Fibroblast of lung (primary cell): ENCODE results near the gene FGF2. TPM values are rescaled to one million over a fixed set of nuclear protein-coding genes. Genes with fewer than 3 reads are reported as not detected.

Source experiments
- DNase-seq, 2 donors: peaks; one replicate each; pipeline versions ENCODE4 v3.0.0 to v3.0.0-alpha.2; 2010; ENCODE audit warnings: low read depth in 2 of 2
- H2AFZ ChIP-seq: 2 replicates; pipeline ENCODE4 v1.5.1; 2012; ENCODE audit warnings: low read length, control low read depth, inconsistent platforms
- H3K27ac ChIP-seq: 2 replicates; pipeline ENCODE4 v1.5.1; 2011; ENCODE audit warnings: low read length, control low read depth; ENCODE audit not compliant: insufficient read depth
- H3K27me3 ChIP-seq: 2 replicates; pipeline ENCODE4 v1.5.1; 2011; ENCODE audit warnings: mild to moderate bottlenecking, low read length; ENCODE audit not compliant: control insufficient read depth, insufficient read depth
- H3K36me3 ChIP-seq: 2 replicates; pipeline ENCODE4 v1.5.1; 2011; ENCODE audit warnings: low read length; ENCODE audit not compliant: control insufficient read depth, insufficient read depth
- H3K4me1 ChIP-seq: 2 replicates; pipeline ENCODE4 v1.5.1; 2011; ENCODE audit warnings: low read length; ENCODE audit not compliant: control insufficient read depth, insufficient read depth; ENCODE audit errors: extremely low read depth
- H3K4me2 ChIP-seq: 2 replicates; pipeline ENCODE4 v1.5.1; 2011; ENCODE audit warnings: low read length, control low read depth; ENCODE audit not compliant: insufficient read depth; ENCODE audit errors: extremely low read depth
- H3K4me3 ChIP-seq, 4 experiments: fragments of 200-600 bp in 1 of 4; sonication (generic) in 1 of 4; replicated peaks in 1 of 4; 2 replicates each; pipeline ENCODE4 v1.5.1; 2011 to 2016; ENCODE audit warnings: low read length in 4 of 4, low read depth in 3 of 4, mild to moderate bottlenecking in 3 of 4, control low read depth in 2 of 4, inconsistent platforms in 1 of 4, mixed read lengths in 1 of 4; ENCODE audit not compliant: insufficient read depth in 1 of 4; ENCODE audit errors: control extremely low read depth in 1 of 4
- H3K79me2 ChIP-seq: 2 replicates; pipeline ENCODE4 v1.5.1; 2012; ENCODE audit warnings: mild to moderate bottlenecking, low read length, inconsistent platforms; ENCODE audit not compliant: control insufficient read depth, insufficient read depth
- H3K9ac ChIP-seq: 2 replicates; pipeline ENCODE4 v1.5.1; 2011; ENCODE audit warnings: mild to moderate bottlenecking, low read length, control low read depth; ENCODE audit not compliant: insufficient read depth
- H3K9me3 ChIP-seq: 2 replicates; pipeline ENCODE4 v1.5.1; 2012; ENCODE audit warnings: low read depth, low read length; ENCODE audit not compliant: control insufficient read depth, insufficient read depth
- H4K20me1 ChIP-seq: 2 replicates; pipeline ENCODE4 v1.5.1; 2011; ENCODE audit warnings: low read length; ENCODE audit not compliant: control insufficient read depth, insufficient read depth; ENCODE audit errors: extremely low read depth
- EZH2 ChIP-seq: IDR thresholded peaks from 2 replicates; pipeline ENCODE4 v1.5.1; 2012; ENCODE audit warnings: low read length, control low read depth, mild to moderate bottlenecking; ENCODE audit errors: missing control alignments
- polyA plus RNA-seq, 2 donors: library from polyadenylated mRNA; depleted of rRNA in 1 of 2; stranded (reverse) in 1 of 2; unstranded in 1 of 2; fragments of >200 nt; gene quantifications; 2 replicates each; pipeline ENCODE4 v1.2.1, GENCODE V29; 2011 to 2012; ENCODE audit warnings: missing spikeins in 1 of 2
- total RNA-seq: library from RNA; depleted of rRNA; stranded (reverse); fragments of >200 nt; gene quantifications from 2 replicates; pipeline ENCODE4 v1.2.1, GENCODE V29; 2014
- TF ChIP-seq, protein P1 (sequence below), 2 donors: IDR thresholded peaks in 1 of 2; conservative IDR thresholded peaks in 1 of 2; 1 replicate in 1 of 2; 2 replicates in 1 of 2; pipeline ENCODE4 v1.5.1; 2011 to 2012; ENCODE audit warnings: low read length in 2 of 2, control low read depth in 1 of 2, inconsistent platforms in 1 of 2, low read depth in 1 of 2, mild to moderate bottlenecking in 1 of 2

Gene FGF2
- total and polyA plus RNA-seq, 2 donors (not counting 1 experiment from before 2014, with no cell fraction given), result 38.5 to 98.3 TPM

DNA sequence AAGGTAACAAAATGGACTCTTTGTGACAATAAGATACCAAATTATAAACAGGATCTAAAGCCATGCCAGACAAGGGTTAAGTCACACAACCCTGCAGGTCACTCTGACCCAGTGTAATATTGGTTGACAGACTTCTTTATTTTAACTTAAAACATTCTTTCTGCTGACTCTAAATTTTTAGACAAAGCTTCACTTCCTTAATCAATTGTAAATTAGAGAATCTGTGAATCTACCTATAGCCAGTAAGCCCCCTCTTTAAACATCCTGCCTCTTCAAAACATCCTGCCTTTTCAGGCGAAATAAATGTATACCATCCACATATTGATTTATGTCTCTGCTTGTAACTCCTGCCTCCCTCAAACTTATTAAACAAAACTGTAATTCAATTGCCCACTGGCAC is 81.6 kb downstream of the FGF2 start:
- Histone ChIP-seq H3K79me2 (no peaks in the 10 kb centered on the region), H4K20me1 (no peaks in the 10 kb centered on the region), H3K27me3 (no peaks in the 10 kb centered on the region), H3K36me3 (no peaks in the 10 kb centered on the region), H3K9ac (no peak overlapping the region), H3K27ac (no peak overlapping the region), H2AFZ (no peak overlapping the region), H3K4me2 (no peak overlapping the region), H3K4me3 (no peak overlapping the region), H3K4me1 (peaks cover 2% of the 10 kb centered on the region), H3K9me3 (no peaks in the 10 kb centered on the region)
- no peak for DNase-seq
- no peak for TF ChIP-seq EZH2
- TF ChIP-seq, protein P1, sequence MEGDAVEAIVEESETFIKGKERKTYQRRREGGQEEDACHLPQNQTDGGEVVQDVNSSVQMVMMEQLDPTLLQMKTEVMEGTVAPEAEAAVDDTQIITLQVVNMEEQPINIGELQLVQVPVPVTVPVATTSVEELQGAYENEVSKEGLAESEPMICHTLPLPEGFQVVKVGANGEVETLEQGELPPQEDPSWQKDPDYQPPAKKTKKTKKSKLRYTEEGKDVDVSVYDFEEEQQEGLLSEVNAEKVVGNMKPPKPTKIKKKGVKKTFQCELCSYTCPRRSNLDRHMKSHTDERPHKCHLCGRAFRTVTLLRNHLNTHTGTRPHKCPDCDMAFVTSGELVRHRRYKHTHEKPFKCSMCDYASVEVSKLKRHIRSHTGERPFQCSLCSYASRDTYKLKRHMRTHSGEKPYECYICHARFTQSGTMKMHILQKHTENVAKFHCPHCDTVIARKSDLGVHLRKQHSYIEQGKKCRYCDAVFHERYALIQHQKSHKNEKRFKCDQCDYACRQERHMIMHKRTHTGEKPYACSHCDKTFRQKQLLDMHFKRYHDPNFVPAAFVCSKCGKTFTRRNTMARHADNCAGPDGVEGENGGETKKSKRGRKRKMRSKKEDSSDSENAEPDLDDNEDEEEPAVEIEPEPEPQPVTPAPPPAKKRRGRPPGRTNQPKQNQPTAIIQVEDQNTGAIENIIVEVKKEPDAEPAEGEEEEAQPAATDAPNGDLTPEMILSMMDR (conservative IDR thresholded peaks at IDR 0.05 in 1 of 2, IDR thresholded peaks at IDR 0.05 in 1 of 2; ENCODE audit: low read depth in 1 of 2, low read length in 2 of 2), result no peak

DNA sequence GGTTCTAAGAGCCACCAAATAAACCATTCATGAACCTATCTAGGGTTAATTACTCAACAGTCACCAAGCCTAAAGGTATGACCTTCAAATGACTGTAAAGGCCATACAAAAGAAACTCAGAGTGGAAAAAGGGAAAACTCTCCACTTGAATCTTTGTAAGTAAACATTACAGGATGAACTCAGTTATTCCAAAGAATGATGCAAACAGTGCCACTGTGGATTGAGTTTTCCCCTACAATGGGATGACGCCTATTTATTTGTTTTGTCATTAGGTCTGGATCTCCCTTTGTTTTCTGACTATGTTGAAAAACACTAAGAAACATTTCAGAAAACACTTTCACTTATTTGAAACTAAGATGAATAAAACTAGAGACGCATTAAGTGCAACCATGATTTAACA is 83.1 kb downstream of the FGF2 start:
- Histone ChIP-seq H3K27ac (no peak overlapping the region), H3K9me3 (no peaks in the 10 kb centered on the region), H3K4me1 (peaks cover 3% of the 10 kb centered on the region), H3K4me3 (no peak overlapping the region), H3K27me3 (no peaks in the 10 kb centered on the region), H3K4me2 (no peak overlapping the region), H3K36me3 (no peaks in the 10 kb centered on the region), H4K20me1 (no peaks in the 10 kb centered on the region), H3K9ac (no peak overlapping the region), H2AFZ (no peak overlapping the region), H3K79me2 (no peaks in the 10 kb centered on the region)
- TF ChIP-seq, protein P1 (conservative IDR thresholded peaks at IDR 0.05 in 1 of 2, IDR thresholded peaks at IDR 0.05 in 1 of 2; ENCODE audit: low read depth in 1 of 2, low read length in 2 of 2), result no peak
- no peak for TF ChIP-seq EZH2
- DNase-seq, result no peak

DNA sequence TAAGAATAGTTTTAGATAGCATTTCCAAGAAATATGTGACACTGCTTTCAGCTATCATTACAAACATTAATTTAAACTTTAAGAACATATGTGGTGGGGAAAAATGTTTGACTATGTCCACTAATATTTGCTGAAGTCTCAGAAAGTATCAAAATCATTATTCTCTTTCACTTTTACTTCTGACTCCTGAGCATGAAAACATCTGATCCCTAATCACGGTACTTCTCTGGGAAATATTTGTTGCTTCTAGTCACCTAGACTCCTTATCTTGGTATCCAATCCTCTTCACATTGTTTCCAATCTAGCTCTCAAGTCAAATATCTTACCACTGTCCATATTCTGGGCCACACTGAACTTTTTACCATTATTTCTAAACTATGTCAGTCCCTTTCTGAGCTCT is 85.0 kb downstream of the FGF2 start:
- H3K27ac ChIP-seq, result no peak overlapping the region

More for the DNA sequence above, 85.0 kb downstream of the FGF2 start:
- no peaks in the 10 kb centered on the region for H3K36me3 ChIP-seq
- no peaks in the 10 kb centered on the region for H3K27me3 ChIP-seq
- TF ChIP-seq EZH2, result no peak
- TF ChIP-seq, protein P1 (conservative IDR thresholded peaks at IDR 0.05 in 1 of 2, IDR thresholded peaks at IDR 0.05 in 1 of 2; ENCODE audit: low read depth in 1 of 2, low read length in 2 of 2), result no peak
- no peaks in the 10 kb centered on the region for H3K79me2 ChIP-seq
- no peak overlapping the region for H3K4me2 ChIP-seq
- H3K4me1 ChIP-seq, result peaks cover 5% of the 10 kb centered on the region
- H4K20me1 ChIP-seq, result no peaks in the 10 kb centered on the region
- no peak overlapping the region for H2AFZ ChIP-seq
- H3K9ac ChIP-seq, result no peak overlapping the region
- H3K9me3 ChIP-seq, result no peaks in the 10 kb centered on the region
- H3K4me3 ChIP-seq, result no peak overlapping the region
- peak in 1 of 2 donors; percentile 39 for DNase-seq
